UCSD-AML1 (cell line): ENCODE measurements around the gene ZMIZ1.
A peak's percentile ranks its signal among the peaks of the same experiment; 100 is the strongest.

Source experiments
- DNase-seq: peaks from one replicate; lab custom pipeline; 2025; ENCODE audit not compliant: unreplicated experiment; lab: John Stamatoyannopoulos, UW

Gene ZMIZ1

GRCh38 chr10:79349766-79350406, 281.1 kb downstream of the ZMIZ1 start:
- DNase-seq: no peak

GRCh38 chr10:79350407-79351154, 281.8 kb downstream of the ZMIZ1 start:
- DNase-seq: no peak

- DNase-seq: no peak
Observed at GRCh38 chr10:79351332-79351731, 282.6 kb downstream of the ZMIZ1 start.

GRCh38 chr10:79352035-79352877, 283.5 kb downstream of the ZMIZ1 start:
- DNase-seq: no peak

- no peak for DNase-seq
Observed at GRCh38 chr10:79353000-79353406, 284.2 kb downstream of the ZMIZ1 start.

- no peak for DNase-seq
Observed at GRCh38 chr10:79353726-79354125, 285.0 kb downstream of the ZMIZ1 start.

- no peak for DNase-seq
Observed at GRCh38 chr10:79354141-79354540, 285.4 kb downstream of the ZMIZ1 start.

GRCh38 chr10:79354615-79355014, 285.8 kb downstream of the ZMIZ1 start:
- DNase-seq: no peak

- no peak for DNase-seq
Observed at GRCh38 chr10:79355420-79356017, 286.8 kb downstream of the ZMIZ1 start.

GRCh38 chr10:79356104-79356503, 287.3 kb downstream of the ZMIZ1 start:
- peak; percentile 50 for DNase-seq

GRCh38 chr10:79357180-79357579, 288.4 kb downstream of the ZMIZ1 start:
- no peak for DNase-seq

- DNase-seq: no peak
Observed at GRCh38 chr10:79358811-79359210, 290.0 kb downstream of the ZMIZ1 start.

GRCh38 chr10:79359816-79360498, 291.2 kb downstream of the ZMIZ1 start:
- no peak for DNase-seq

- no peak for DNase-seq
Observed at GRCh38 chr10:79360499-79361342, 292.0 kb downstream of the ZMIZ1 start.

GRCh38 chr10:79361726-79362397, 293.1 kb downstream of the ZMIZ1 start:
- DNase-seq: no peak
